ENCODE data around the gene DPP10. TPM values are rescaled to one million over a fixed set of nuclear protein-coding genes. Genes with fewer than 3 reads are reported as not detected.
"Not testable (repeated sequence)": the region's sequence is repeated elsewhere in the genome, so short reads cannot be mapped to it uniquely, and the experiment has no call there.

Gene DPP10
- total and polyA plus RNA-seq, 9 donors: 0.12 to 5.9 (median 0.64) TPM; not detected in 3

DNA sequence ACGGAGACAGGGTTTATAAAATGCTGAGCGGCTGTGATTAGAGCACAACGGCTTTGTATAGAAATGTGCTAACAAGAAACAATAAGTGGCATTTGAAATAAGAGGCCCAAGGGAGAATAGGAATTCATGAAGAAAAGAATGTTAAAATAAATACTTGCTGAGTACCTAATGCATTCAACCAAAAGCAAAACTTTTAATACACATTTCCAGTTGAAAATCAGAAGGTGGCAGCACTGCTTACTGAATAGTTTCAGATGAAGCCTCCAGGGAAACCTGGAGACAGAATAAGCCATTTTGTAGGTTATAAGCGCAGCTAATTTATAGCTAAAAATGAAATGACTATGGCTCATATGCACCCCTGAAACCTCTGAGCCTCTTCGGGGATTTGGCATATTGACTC lies 286.6 kb downstream of the DPP10 start:
- Histone ChIP-seq H3K36me3 (no peaks in the 10 kb centered on the region), H3K27ac (no peak overlapping the region), H3K9me3 (no peaks in the 10 kb centered on the region), H3K4me3 (no peak overlapping the region), H3K27me3 (no peaks in the 10 kb centered on the region), H3K4me1 (ENCODE audit: insufficient read depth) (no peaks in the 10 kb centered on the region)
- 48 to 49% (median 49%) methylated on average over 5 of the region's 5 CpGs for WGBS, 3 donors
- no peak for DNase-seq
- TF ChIP-seq, protein P1, sequence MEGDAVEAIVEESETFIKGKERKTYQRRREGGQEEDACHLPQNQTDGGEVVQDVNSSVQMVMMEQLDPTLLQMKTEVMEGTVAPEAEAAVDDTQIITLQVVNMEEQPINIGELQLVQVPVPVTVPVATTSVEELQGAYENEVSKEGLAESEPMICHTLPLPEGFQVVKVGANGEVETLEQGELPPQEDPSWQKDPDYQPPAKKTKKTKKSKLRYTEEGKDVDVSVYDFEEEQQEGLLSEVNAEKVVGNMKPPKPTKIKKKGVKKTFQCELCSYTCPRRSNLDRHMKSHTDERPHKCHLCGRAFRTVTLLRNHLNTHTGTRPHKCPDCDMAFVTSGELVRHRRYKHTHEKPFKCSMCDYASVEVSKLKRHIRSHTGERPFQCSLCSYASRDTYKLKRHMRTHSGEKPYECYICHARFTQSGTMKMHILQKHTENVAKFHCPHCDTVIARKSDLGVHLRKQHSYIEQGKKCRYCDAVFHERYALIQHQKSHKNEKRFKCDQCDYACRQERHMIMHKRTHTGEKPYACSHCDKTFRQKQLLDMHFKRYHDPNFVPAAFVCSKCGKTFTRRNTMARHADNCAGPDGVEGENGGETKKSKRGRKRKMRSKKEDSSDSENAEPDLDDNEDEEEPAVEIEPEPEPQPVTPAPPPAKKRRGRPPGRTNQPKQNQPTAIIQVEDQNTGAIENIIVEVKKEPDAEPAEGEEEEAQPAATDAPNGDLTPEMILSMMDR (IDR thresholded peaks at IDR 0.05): no peak
- TF ChIP-seq POLR2A (IDR thresholded peaks at IDR 0.05) (no peak), EP300 (IDR thresholded peaks at IDR 0.05) (no peak)
- intact Hi-C loops (cut with DNase I): no loop called here

DNA sequence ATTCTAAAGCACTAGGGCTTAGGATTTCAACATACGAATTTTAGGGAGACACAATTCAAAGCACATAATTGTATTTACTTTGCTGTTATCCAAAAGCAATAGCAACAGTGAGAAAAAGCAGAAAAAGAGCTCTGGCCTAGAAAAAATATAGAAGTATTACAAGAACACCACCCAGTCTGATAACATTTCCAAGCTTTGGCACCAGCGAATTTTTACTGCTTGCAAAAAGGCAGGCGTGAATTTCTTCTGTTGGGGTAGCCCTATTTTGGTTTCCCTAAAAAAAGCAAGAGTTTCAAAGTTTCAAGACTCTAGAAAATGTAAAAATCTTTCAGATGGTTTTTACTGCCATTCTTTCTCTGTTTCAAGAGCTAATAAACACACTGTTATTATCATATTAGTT lies 292.7 kb downstream of the DPP10 start:
- H3K4me3 ChIP-seq: no peak overlapping the region
- intact Hi-C loops (cut with DNase I): no loop called here
- no peaks in the 10 kb centered on the region for H3K36me3 ChIP-seq
- H3K9me3 ChIP-seq: no peaks in the 10 kb centered on the region
- TF ChIP-seq, protein P1 (IDR thresholded peaks at IDR 0.05): no peak
- no peak for TF ChIP-seq POLR2A (IDR thresholded peaks at IDR 0.05)
- no peak for TF ChIP-seq EP300 (IDR thresholded peaks at IDR 0.05)
- DNase-seq: no peak
- WGBS, 3 donors: 71 to 80% (median 75%) methylated on average over 3 of the region's 3 CpGs
- H3K27ac ChIP-seq: no peak overlapping the region
- H3K27me3 ChIP-seq: no peaks in the 10 kb centered on the region
- H3K4me1 ChIP-seq (ENCODE audit: insufficient read depth): no peaks in the 10 kb centered on the region

DNA sequence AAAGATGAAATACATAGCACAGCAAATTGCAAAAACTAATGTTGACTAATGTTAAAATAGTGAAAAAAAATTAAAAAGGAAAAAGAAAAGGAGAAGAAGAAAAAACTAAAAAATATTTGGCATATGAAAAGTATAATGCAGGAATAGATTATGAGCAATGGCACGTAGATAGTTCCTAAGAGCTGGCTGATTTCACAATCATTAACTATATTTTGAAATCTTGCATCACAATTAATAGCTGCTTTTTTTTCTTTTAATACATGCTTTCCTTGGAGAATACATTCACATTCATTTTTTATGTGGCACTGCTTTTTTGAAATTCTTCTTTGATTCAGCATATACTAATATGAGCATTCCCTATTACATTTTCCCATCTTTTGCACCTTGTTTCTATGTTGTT lies 299.8 kb downstream of the DPP10 start:
- TF ChIP-seq, protein P1 (IDR thresholded peaks at IDR 0.05): no peak
- DNase-seq: no peak
- intact Hi-C loops (cut with DNase I): loop anchor here in 1 of 4 donors (5.0 kb wide), 1 partner anchor 310 kb away; no protein-coding TSS in a partner anchor

DNA sequence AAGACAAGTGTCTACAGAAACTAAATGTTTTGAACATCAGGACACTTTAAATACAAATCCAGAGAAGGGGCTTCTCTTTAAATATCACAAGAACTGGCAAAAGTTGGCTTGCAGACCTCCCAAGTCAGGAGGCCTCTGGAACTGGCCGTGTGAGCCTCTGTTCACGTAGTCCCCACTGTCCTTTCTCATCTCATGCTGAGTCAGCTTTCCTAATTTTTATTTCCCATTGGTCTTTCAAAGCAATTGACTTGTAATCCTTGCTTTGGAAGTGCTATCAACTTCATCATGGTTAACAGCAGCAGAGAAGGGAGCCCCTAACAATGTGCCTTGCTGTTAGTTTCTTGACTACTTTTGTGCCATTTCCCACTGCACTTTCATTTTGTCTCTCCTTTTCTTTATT lies 303.3 kb downstream of the DPP10 start:
- Histone ChIP-seq H3K4me3 (no peak overlapping the region), H3K27me3 (no peaks in the 10 kb centered on the region), H3K36me3 (no peaks in the 10 kb centered on the region), H3K27ac (no peak overlapping the region), H3K4me1 (ENCODE audit: insufficient read depth) (no peaks in the 10 kb centered on the region), H3K9me3 (no peaks in the 10 kb centered on the region)
- 77 to 86% (median 83%) methylated on average over 2 of the region's 2 CpGs for WGBS, 3 donors
- no peak for DNase-seq
- TF ChIP-seq, protein P1 (IDR thresholded peaks at IDR 0.05): no peak
- TF ChIP-seq EP300 (IDR thresholded peaks at IDR 0.05) (no peak), POLR2A (IDR thresholded peaks at IDR 0.05) (no peak)
- intact Hi-C loops (cut with DNase I): no loop called here

More for the DNA sequence above, 299.8 kb downstream of the DPP10 start:
- Histone ChIP-seq H3K4me3 (no peak overlapping the region), H3K27ac (no peak overlapping the region), H3K9me3 (no peaks in the 10 kb centered on the region), H3K36me3 (no peaks in the 10 kb centered on the region), H3K27me3 (no peaks in the 10 kb centered on the region), H3K4me1 (ENCODE audit: insufficient read depth) (no peaks in the 10 kb centered on the region)
- WGBS, 3 donors: 60 to 69% (median 67%) methylated on average over 1 of the region's 1 CpG

DNA sequence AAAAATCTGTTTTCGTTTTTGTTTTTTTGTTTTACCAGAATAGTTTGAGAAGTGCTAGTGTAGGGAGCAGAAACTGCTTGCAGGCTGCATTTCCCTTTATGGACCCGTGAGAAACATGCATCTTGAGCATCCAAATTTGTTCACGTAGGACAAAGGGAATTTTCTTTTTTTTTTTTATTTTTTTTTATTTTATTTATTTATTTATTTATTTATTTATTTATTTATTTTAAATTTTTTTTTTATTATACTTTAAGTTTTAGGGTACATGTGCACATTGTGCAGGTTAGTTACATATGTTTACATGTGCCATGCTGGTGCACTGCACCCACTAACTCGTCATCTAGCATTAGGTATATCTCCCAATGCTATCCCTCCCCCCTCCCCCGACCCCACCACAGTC lies 305.7 kb downstream of the DPP10 start:
- H3K27ac ChIP-seq; H3K4me1 ChIP-seq (ENCODE audit: insufficient read depth); intact Hi-C loops (cut with DNase I); DNase-seq; H3K36me3 ChIP-seq; H3K9me3 ChIP-seq; H3K27me3 ChIP-seq; H3K4me3 ChIP-seq: not testable (repeated sequence)
- WGBS, 3 donors: 77 to 88% (median 85%) methylated on average over 4 to 5 of the region's 5 CpGs
